Neural progenitor cell (in vitro differentiated cells): ENCODE results near the gene INKA1.

Source experiments
- CTCF ChIP-seq: fragments of 200-600 bp; sonication (generic); IDR thresholded peaks from 2 replicates; pipeline ENCODE4 v1.5.1; 2017; ENCODE audit warnings: antibody characterized with exemption, mild to moderate bottlenecking
- EZH2 ChIP-seq: fragments of 200-600 bp; sonication (generic); IDR thresholded peaks from 2 replicates; pipeline ENCODE4 v1.6.1; 2017; ENCODE audit warnings: antibody characterized with exemption, mild to moderate bottlenecking, moderate library complexity
- EZH2phosphoT487 ChIP-seq: fragments of 200-600 bp; sonication (generic); IDR thresholded peaks from 2 replicates; pipeline ENCODE4 v1.6.1; 2017; ENCODE audit warnings: antibody characterized with exemption

- TF ChIP-seq CTCF (no peak), EZH2phosphoT487 (no peak), EZH2 (no peak)
These were observed 11.5 kb upstream of the INKA1 start for GRCh38 chr3:49791571-49791970.
